ENCODE data around the gene YBX2. TPM values are rescaled to one million over a fixed set of nuclear protein-coding genes. Genes with fewer than 3 reads are reported as not detected.
"Not testable (repeated sequence)": the region's sequence is repeated elsewhere in the genome, so short reads cannot be mapped to it uniquely, and the experiment has no call there.

Gene YBX2
- total and polyA plus RNA-seq, 4 donors = 0.50 to 6.9 (median 2.6) TPM

DNA sequence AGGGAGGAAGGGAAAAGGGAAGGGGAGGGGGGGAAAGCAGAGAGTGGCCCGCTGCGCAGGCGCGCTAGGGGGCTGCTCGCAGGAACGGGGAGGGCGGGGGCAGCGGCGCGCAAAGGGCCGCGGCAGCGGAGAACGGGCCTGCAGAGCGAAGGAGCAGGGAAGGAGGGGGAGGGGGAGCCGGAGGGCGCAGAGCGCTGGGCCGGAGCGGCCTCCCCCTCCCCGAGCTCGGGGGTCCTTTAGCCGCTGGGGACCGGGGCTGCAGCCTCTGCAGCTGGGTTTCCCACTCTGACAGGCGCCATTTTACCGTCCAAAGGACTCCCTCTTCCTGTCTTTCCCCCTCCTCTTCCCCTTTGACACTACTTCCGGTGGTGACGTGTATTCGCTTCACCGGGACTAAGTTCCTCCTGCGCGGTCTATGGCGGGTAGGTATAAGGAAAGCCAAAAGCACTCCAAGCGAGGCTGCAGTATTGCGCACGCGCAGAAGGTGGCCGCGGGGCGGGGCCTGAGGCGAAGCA lies 42.7 kb downstream of the YBX2 start, which contains the start of gene CTDNEP1:
CTDNEP1 (minus strand) TSS at position 74 of the 515 bp plus-strand sequence. CDS start 438 bp downstream, outside the sequence.
- Histone ChIP-seq H3K9me3 (ENCODE audit: control insufficient read depth, insufficient read depth, low read length) (no peaks in the 10 kb centered on the region), H3K27me3 (ENCODE audit: control insufficient read depth, insufficient read depth, low read length) (no peaks in the 10 kb centered on the region), H3K27ac (ENCODE audit: low read depth, low read length) (peak within 1 kb of the TSS; percentile 100), H3K4me1 (ENCODE audit: control insufficient read depth, insufficient read depth, low read length) (peaks cover 31% of the 10 kb centered on the region), H3K4me3 (ENCODE audit: low read depth, low read length) (peak within 1 kb of the TSS; percentile 98), H3K36me3 (ENCODE audit: control insufficient read depth, insufficient read depth, low read length) (peaks cover 27% of the 10 kb centered on the region)
- WGBS (ENCODE audit: insufficient coverage) = under 1% methylated on average over 37 of the region's 41 CpGs
- peak; percentile 99 to 100 (median 100) for DNase-seq (ENCODE audit: low read depth in 4 of 6, low spot score in 6 of 6)

DNA sequence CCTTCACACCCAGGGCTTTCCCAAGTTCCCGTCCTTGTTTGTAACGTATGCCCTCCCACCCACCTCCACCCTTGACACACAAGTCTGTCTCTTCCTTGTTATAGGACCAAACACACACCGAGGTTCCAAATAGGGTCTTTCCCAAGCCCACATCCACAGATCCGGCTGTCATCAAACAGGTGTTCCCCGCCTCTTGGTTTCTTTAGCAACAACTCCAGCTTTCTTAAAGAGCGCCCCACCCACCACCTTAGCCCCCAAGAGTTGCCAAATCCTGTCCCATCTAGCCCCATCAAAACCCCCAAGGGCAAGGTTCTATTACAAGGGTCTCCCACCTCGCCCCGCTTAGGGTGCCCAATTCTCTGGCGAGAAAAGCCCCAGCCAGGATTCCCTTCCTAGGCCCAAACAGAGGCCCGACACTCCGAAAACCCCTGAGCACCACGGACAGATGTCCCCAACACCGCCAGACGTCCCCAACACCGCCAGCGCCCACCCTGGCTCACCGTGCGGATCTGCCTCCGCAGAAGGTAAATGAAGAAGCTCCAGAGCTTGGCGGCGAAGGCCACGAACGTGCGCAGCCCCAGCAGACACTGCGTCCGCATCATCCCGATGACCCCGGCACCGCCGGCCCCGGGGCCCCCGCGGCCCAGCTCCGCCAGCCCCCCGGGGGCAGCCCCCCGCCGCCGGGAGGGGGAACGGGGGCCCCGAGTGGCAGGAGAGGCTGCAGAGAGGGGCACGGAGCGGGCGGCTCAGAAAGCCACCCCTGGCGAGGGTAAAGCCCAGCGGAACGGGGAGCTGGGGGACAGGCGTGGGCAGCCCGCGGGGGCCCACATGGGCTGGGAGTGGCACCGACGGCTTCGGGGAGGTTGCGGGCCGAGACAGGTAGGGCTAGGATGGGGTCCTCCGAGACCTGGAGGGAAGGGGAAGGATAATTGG lies 43.5 kb downstream of the YBX2 start:
- H3K4me1 ChIP-seq (ENCODE audit: control insufficient read depth, insufficient read depth, low read length) = peaks cover 31% of the 10 kb centered on the region
- no peaks in the 10 kb centered on the region for H3K27me3 ChIP-seq (ENCODE audit: control insufficient read depth, insufficient read depth, low read length)
- DNase-seq (ENCODE audit: low read depth in 4 of 6, low spot score in 6 of 6) = peak in 2 of 6 donors; percentile 19 to 33
- H3K9me3 ChIP-seq (ENCODE audit: control insufficient read depth, insufficient read depth, low read length) = no peaks in the 10 kb centered on the region
- peaks cover 26% of the 10 kb centered on the region for H3K36me3 ChIP-seq (ENCODE audit: control insufficient read depth, insufficient read depth, low read length)
- H3K4me3 ChIP-seq (ENCODE audit: low read depth, low read length) = peak overlapping the region; percentile 98
- WGBS (ENCODE audit: insufficient coverage) = under 1% methylated on average over 50 of the region's 55 CpGs
- H3K27ac ChIP-seq (ENCODE audit: low read depth, low read length) = peak overlapping the region; percentile 100

DNA sequence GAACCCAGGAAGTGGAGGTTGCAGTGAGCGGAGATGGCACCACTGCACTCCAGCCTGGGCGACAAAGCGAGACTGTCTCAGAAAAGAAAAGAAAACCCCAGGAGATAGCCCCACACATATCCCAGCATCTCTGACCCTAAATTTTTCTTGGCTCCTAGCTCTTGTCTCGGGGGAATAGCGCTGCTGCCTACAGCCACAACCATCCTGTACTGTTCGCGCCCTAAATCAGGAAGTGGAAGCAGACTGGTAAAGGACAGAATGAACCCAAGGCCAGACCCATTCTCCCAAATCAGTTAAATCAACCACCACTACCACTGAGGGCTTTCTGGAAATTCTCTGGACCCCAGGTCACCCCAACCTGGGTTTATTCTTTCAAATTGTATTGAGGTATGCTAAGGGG lies 44.6 kb downstream of the YBX2 start:
- peaks cover 31% of the 10 kb centered on the region for H3K4me1 ChIP-seq (ENCODE audit: control insufficient read depth, insufficient read depth, low read length)
- no peaks in the 10 kb centered on the region for H3K27me3 ChIP-seq (ENCODE audit: control insufficient read depth, insufficient read depth, low read length)
- 91% methylated on average over 7 of the region's 7 CpGs for WGBS (ENCODE audit: insufficient coverage)
- peak in 1 of 6 donors; percentile 1 for DNase-seq (ENCODE audit: low read depth in 4 of 6, low spot score in 6 of 6)
- H3K36me3 ChIP-seq (ENCODE audit: control insufficient read depth, insufficient read depth, low read length) = peaks cover 25% of the 10 kb centered on the region
- no peaks in the 10 kb centered on the region for H3K9me3 ChIP-seq (ENCODE audit: control insufficient read depth, insufficient read depth, low read length)
- H3K4me3 ChIP-seq (ENCODE audit: low read depth, low read length) = peak overlapping the region; percentile 98
- H3K27ac ChIP-seq (ENCODE audit: low read depth, low read length) = no peak overlapping the region

DNA sequence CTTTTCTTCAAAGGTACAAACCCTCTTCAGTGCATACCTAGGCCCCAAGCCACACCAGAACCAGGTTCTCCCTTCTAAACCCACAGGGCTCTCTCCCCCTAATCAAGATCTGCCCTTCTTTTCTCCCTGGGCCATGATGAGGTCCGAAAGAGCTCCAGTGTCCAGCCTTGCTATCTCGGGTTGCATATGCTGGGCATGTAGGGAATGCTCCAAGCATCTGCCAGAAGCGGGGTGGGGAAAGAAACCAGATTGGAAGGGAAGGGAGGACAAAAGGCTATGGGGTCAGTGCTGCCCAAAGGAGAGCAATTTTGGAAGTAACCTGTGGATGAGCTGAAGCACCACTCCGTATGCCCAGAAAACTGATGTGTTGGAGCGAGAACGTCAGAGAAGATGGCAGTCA lies 45.2 kb downstream of the YBX2 start:
- Histone ChIP-seq H3K9me3 (ENCODE audit: control insufficient read depth, insufficient read depth, low read length) (no peaks in the 10 kb centered on the region), H3K4me3 (ENCODE audit: low read depth, low read length) (no peak overlapping the region), H3K4me1 (ENCODE audit: control insufficient read depth, insufficient read depth, low read length) (peaks cover 31% of the 10 kb centered on the region), H3K27me3 (ENCODE audit: control insufficient read depth, insufficient read depth, low read length) (no peaks in the 10 kb centered on the region), H3K27ac (ENCODE audit: low read depth, low read length) (no peak overlapping the region), H3K36me3 (ENCODE audit: control insufficient read depth, insufficient read depth, low read length) (peaks cover 25% of the 10 kb centered on the region)
- peak in 1 of 6 donors; percentile 1 for DNase-seq (ENCODE audit: low read depth in 4 of 6, low spot score in 6 of 6)
- 93% methylated on average over 6 of the region's 6 CpGs for WGBS (ENCODE audit: insufficient coverage)

GRCh38 chr17:7248796-7249195 lies 45.6 kb downstream of the YBX2 start:
- peaks cover 28% of the 10 kb centered on the region for H3K36me3 ChIP-seq (ENCODE audit: control insufficient read depth, insufficient read depth, low read length)
- 77% methylated on average over 2 of the region's 4 CpGs for WGBS (ENCODE audit: insufficient coverage)
- no peak overlapping the region for H3K27ac ChIP-seq (ENCODE audit: low read depth, low read length)
- no peaks in the 10 kb centered on the region for H3K27me3 ChIP-seq (ENCODE audit: control insufficient read depth, insufficient read depth, low read length)
- H3K9me3 ChIP-seq (ENCODE audit: control insufficient read depth, insufficient read depth, low read length) = no peaks in the 10 kb centered on the region
- H3K4me3 ChIP-seq (ENCODE audit: low read depth, low read length) = no peak overlapping the region
- DNase-seq (ENCODE audit: low read depth in 4 of 6, low spot score in 6 of 6) = no peak
- peaks cover 34% of the 10 kb centered on the region for H3K4me1 ChIP-seq (ENCODE audit: control insufficient read depth, insufficient read depth, low read length)

GRCh38 chr17:7246779-7247178 lies 47.7 kb downstream of the YBX2 start:
- peaks cover 34% of the 10 kb centered on the region for H3K4me1 ChIP-seq (ENCODE audit: control insufficient read depth, insufficient read depth, low read length)
- no peaks in the 10 kb centered on the region for H3K9me3 ChIP-seq (ENCODE audit: control insufficient read depth, insufficient read depth, low read length)
- peaks cover 32% of the 10 kb centered on the region for H3K36me3 ChIP-seq (ENCODE audit: control insufficient read depth, insufficient read depth, low read length)
- no peak overlapping the region for H3K27ac ChIP-seq (ENCODE audit: low read depth, low read length)
- H3K4me3 ChIP-seq (ENCODE audit: low read depth, low read length) = no peak overlapping the region
- no peaks in the 10 kb centered on the region for H3K27me3 ChIP-seq (ENCODE audit: control insufficient read depth, insufficient read depth, low read length)
- DNase-seq (ENCODE audit: low read depth in 4 of 6, low spot score in 6 of 6) = no peak
- WGBS (ENCODE audit: insufficient coverage) = no CpG with 5 or more reads among the region's 5 CpGs

DNA sequence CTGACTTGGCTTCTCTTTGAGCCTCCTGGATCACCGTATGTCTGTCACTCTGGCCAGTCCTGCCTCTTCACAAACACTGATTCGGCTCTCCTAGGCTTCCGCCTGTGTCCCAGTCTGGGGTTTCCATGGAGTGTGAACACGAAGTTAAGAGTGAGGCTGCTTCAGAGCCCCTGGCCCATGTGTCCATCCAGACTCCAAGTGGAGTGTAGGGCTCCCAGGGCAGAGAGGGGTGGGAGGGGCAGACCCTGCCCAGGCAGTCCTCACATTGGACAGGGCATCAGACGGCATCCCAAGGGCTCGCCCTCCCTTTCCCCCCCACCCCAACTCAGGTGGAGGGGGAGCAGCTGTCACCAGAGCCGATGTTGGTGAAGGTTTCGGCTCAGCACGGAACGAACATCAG lies 50.6 kb downstream of the YBX2 start:
- DNase-seq (ENCODE audit: low read depth in 4 of 6, low spot score in 6 of 6); H3K9me3 ChIP-seq (ENCODE audit: control insufficient read depth, insufficient read depth, low read length); H3K4me3 ChIP-seq (ENCODE audit: low read depth, low read length); H3K27ac ChIP-seq (ENCODE audit: low read depth, low read length); H3K27me3 ChIP-seq (ENCODE audit: control insufficient read depth, insufficient read depth, low read length): not testable (repeated sequence)
- WGBS (ENCODE audit: insufficient coverage) = 86% methylated on average over 4 of the region's 10 CpGs
- Histone ChIP-seq H3K36me3 (ENCODE audit: control insufficient read depth, insufficient read depth, low read length) (peaks cover 43% of the 10 kb centered on the region), H3K4me1 (ENCODE audit: control insufficient read depth, insufficient read depth, low read length) (peaks cover 26% of the 10 kb centered on the region)

GRCh38 chr17:7243453-7243729 lies 51.0 kb downstream of the YBX2 start:
- Histone ChIP-seq H3K27ac (ENCODE audit: low read depth, low read length) (peak overlapping the region; percentile 100), H3K4me1 (ENCODE audit: control insufficient read depth, insufficient read depth, low read length) (peaks cover 22% of the 10 kb centered on the region), H3K36me3 (ENCODE audit: control insufficient read depth, insufficient read depth, low read length) (peaks cover 43% of the 10 kb centered on the region), H3K27me3 (ENCODE audit: control insufficient read depth, insufficient read depth, low read length) (no peaks in the 10 kb centered on the region), H3K4me3 (ENCODE audit: low read depth, low read length) (peak overlapping the region; percentile 89), H3K9me3 (ENCODE audit: control insufficient read depth, insufficient read depth, low read length) (no peaks in the 10 kb centered on the region)
- no peak for DNase-seq (ENCODE audit: low read depth in 4 of 6, low spot score in 6 of 6)
- WGBS (ENCODE audit: insufficient coverage) = 17% methylated on average over 1 of the region's 2 CpGs

DNA sequence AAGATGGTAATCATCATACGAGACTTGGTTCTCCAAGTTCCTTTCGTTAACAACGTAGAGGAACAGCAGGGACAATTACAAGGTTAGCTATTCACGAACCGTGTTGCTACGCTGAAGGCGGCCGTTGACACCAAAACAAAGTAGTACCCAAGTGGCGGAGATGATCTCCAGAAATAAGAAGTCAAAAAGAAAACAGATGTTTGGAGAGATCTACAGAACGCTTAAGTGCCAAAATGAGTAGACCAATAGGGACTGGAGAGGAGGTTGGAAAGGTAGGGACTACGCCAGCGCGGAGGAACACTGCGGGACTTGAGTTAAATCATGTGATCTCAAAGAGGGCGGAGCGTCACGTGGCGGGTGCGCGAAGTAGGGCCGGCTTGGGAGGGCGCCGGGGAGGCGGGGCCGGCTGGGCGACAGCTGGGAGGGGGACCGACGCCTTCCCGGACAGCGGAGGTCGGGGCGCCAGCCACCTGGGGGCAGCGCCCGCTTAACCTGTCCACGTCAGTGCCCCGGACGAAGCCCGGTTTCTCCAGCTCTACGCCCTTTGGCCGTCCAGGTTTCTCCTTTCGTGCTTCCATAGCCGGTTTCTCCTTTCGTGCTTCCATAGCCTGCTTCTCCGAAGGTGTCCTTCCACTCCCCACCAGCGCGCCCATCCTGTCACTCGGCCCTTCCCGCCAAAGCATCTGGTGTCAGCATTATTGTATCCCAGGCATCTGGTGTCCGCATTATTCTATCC lies 51.6 kb downstream of the YBX2 start:
- H3K4me3 ChIP-seq (ENCODE audit: low read depth, low read length) = peak overlapping the region; percentile 89
- H3K4me1 ChIP-seq (ENCODE audit: control insufficient read depth, insufficient read depth, low read length) = peaks cover 22% of the 10 kb centered on the region
- H3K9me3 ChIP-seq (ENCODE audit: control insufficient read depth, insufficient read depth, low read length) = no peaks in the 10 kb centered on the region
- peaks cover 43% of the 10 kb centered on the region for H3K36me3 ChIP-seq (ENCODE audit: control insufficient read depth, insufficient read depth, low read length)
- H3K27ac ChIP-seq (ENCODE audit: low read depth, low read length) = peak overlapping the region; percentile 100
- DNase-seq (ENCODE audit: low read depth in 4 of 6, low spot score in 6 of 6) = peak; percentile 94 to 100 (median 98)
- under 1% methylated on average over 49 of the region's 49 CpGs for WGBS (ENCODE audit: insufficient coverage)
- no peaks in the 10 kb centered on the region for H3K27me3 ChIP-seq (ENCODE audit: control insufficient read depth, insufficient read depth, low read length)

Data from spinal cord (tissue), 10 donors.